Measurements from ENCODE around the gene SKIL. TPM values are rescaled to one million over a fixed set of nuclear protein-coding genes. Genes with fewer than 3 reads are reported as not detected.
A peak's percentile ranks its signal among the peaks of the same experiment; 100 is the strongest.

The SKIL gene
- total and polyA plus RNA-seq, 2 donors (not counting 1 experiment from before 2014, with no cell fraction given) = 7.7 to 145 TPM

GRCh38 chr3:170372190-170372879 lies 14.8 kb downstream of the SKIL start:
- Histone ChIP-seq H3K4me3 (ENCODE audit: control extremely low read depth in 1 of 5, extremely low read depth in 1 of 5, insufficient read depth in 1 of 5, low read depth in 2 of 5, low read length in 4 of 5) (no peak overlapping the region), H3K4me2 (replicated peaks; ENCODE audit: low read depth, low read length, poor library complexity, severe bottlenecking) (peak overlapping the region; percentile 10), H3K9me3 (ENCODE audit: control extremely low read depth in 1 of 3, control insufficient read depth in 2 of 3, insufficient read depth in 1 of 3, low read length in 2 of 3) (peaks cover 0 to 8% (median 0%) of the 10 kb centered on the region in 3 donors), H3K79me2 (ENCODE audit: control insufficient read depth, insufficient read depth, low read length) (peaks cover 99% of the 10 kb centered on the region), H3K4me1 (ENCODE audit: control insufficient read depth in 2 of 2, insufficient read depth in 2 of 2, low read length in 2 of 2) (peaks cover 33 to 46% of the 10 kb centered on the region in 2 donors), H3K36me3 (replicated peaks in 1 of 2; ENCODE audit: control extremely low read depth in 1 of 2, control insufficient read depth in 1 of 2, extremely low read depth in 1 of 2, insufficient read depth in 2 of 2, low read length in 1 of 2) (peaks cover 0 to 12% of the 10 kb centered on the region in 2 experiments), H4K20me1 (ENCODE audit: control insufficient read depth, insufficient read depth, low read length, poor library complexity, severe bottlenecking) (peaks cover 23% of the 10 kb centered on the region), H3K9ac (ENCODE audit: low read length) (no peak overlapping the region), H2AFZ (ENCODE audit: insufficient read depth, low read depth, low read length, poor library complexity, severe bottlenecking) (no peak overlapping the region), H3K27me3 (replicated peaks in 1 of 4; ENCODE audit: control extremely low read depth in 1 of 4, control insufficient read depth in 3 of 4, insufficient read depth in 4 of 4, low read length in 3 of 4) (no peaks in the 10 kb centered on the region), H3K27ac (ENCODE audit: low read length in 2 of 2) (peak overlapping the region in 1 of 2 donors; percentile 30)
- no CpG with 5 or more reads among the region's 2 CpGs for WGBS (ENCODE audit: insufficient coverage)
- Mint-ChIP-seq H3K9me3 (ENCODE audit: insufficient read depth) (no peaks in the 10 kb centered on the region), H3K4me3 (peak overlapping the region; percentile 9), H3K27me3 (no peaks in the 10 kb centered on the region), H3K4me1 (peaks cover 60% of the 10 kb centered on the region), H3K27ac (peak overlapping the region; percentile 42)
- CTCF ChIA-PET = interaction anchor here (1.1 to 1.7 kb wide), 2 partner anchors 38 to 42 kb away, joined by 3 read pairs; no protein-coding TSS in a partner anchor
- POLR2A ChIA-PET = no interaction called here
- ATAC-seq (ENCODE audit: low read depth) (peak; percentile 10), DNase-seq (no peak)
- intact Hi-C loops (cut with micrococcal nuclease) = loop anchor here (2.0 to 5.0 kb wide), 2 partner anchors 14 to 40 kb away; no protein-coding TSS in a partner anchor
- TF ChIP-seq CTCF (IDR thresholded peaks at IDR 0.05) = no peak
- TF ChIP-seq EZH2 (IDR thresholded peaks at IDR 0.05; ENCODE audit: borderline replicate concordance, insufficient read depth, low read depth, low read length, poor library complexity, severe bottlenecking) = no peak

GRCh38 chr3:170383567-170383966 lies 26.1 kb downstream of the SKIL start:
- WGBS (ENCODE audit: insufficient coverage) = 100% methylated on average over 1 of the region's 1 CpG
- peaks cover 16% of the 10 kb centered on the region for H3K4me1 Mint-ChIP-seq
- Histone ChIP-seq H3K9me3 (ENCODE audit: control extremely low read depth in 1 of 3, control insufficient read depth in 2 of 3, insufficient read depth in 1 of 3, low read length in 2 of 3) (no peaks in the 10 kb centered on the region), H3K36me3 (replicated peaks in 1 of 2; ENCODE audit: control extremely low read depth in 1 of 2, control insufficient read depth in 1 of 2, extremely low read depth in 1 of 2, insufficient read depth in 2 of 2, low read length in 1 of 2) (peaks cover 14 to 57% of the 10 kb centered on the region in 2 experiments), H3K4me2 (replicated peaks; ENCODE audit: low read depth, low read length, poor library complexity, severe bottlenecking) (no peak overlapping the region), H3K4me3 (ENCODE audit: control extremely low read depth in 1 of 5, extremely low read depth in 1 of 5, insufficient read depth in 1 of 5, low read depth in 2 of 5, low read length in 4 of 5) (no peak overlapping the region), H3K79me2 (ENCODE audit: control insufficient read depth, insufficient read depth, low read length) (peaks cover 57% of the 10 kb centered on the region), H4K20me1 (ENCODE audit: control insufficient read depth, insufficient read depth, low read length, poor library complexity, severe bottlenecking) (no peaks in the 10 kb centered on the region), H2AFZ (ENCODE audit: insufficient read depth, low read depth, low read length, poor library complexity, severe bottlenecking) (no peak overlapping the region), H3K27ac (ENCODE audit: low read length in 2 of 2) (peak overlapping the region in 1 of 2 donors; percentile 53), H3K27me3 (replicated peaks in 1 of 4; ENCODE audit: control extremely low read depth in 1 of 4, control insufficient read depth in 3 of 4, insufficient read depth in 4 of 4, low read length in 3 of 4) (no peaks in the 10 kb centered on the region), H3K9ac (ENCODE audit: low read length) (no peak overlapping the region), H3K4me1 (ENCODE audit: control insufficient read depth in 2 of 2, insufficient read depth in 2 of 2, low read length in 2 of 2) (no peaks in the 10 kb centered on the region)
- no peaks in the 10 kb centered on the region for H3K9me3 Mint-ChIP-seq (ENCODE audit: insufficient read depth)
- CTCF ChIA-PET = interaction anchor here (0.7 to 3.2 kb wide), 6 partner anchors 9 to 73 kb away, joined by 3 to 13 read pairs (median 4); partner anchors contain the start of gene SKIL
- peak overlapping the region; percentile 51 for H3K27ac Mint-ChIP-seq
- ATAC-seq (ENCODE audit: low read depth) (no peak), DNase-seq (no peak)
- TF ChIP-seq EZH2 (IDR thresholded peaks at IDR 0.05; ENCODE audit: borderline replicate concordance, insufficient read depth, low read depth, low read length, poor library complexity, severe bottlenecking) = no peak
- TF ChIP-seq CTCF (IDR thresholded peaks at IDR 0.05) = no peak
- intact Hi-C loops (cut with micrococcal nuclease) = no loop called here
- H3K4me3 Mint-ChIP-seq = no peak overlapping the region
- POLR2A ChIA-PET = interaction anchor here (0.7 kb wide), 1 partner anchor 20 kb away, joined by 3 read pairs; no protein-coding TSS in a partner anchor
- no peaks in the 10 kb centered on the region for H3K27me3 Mint-ChIP-seq
